Cortex of kidney (tissue), 1 donor: ENCODE results near the gene CRB1.
"Not testable (repeated sequence)": the region's sequence is repeated elsewhere in the genome, so short reads cannot be mapped to it uniquely, and the experiment has no call there.

ENCODE experiments used
- DNase-seq: peaks from one replicate; lab custom pipeline; 2025; lab: John Stamatoyannopoulos, UW

Gene CRB1

DNA sequence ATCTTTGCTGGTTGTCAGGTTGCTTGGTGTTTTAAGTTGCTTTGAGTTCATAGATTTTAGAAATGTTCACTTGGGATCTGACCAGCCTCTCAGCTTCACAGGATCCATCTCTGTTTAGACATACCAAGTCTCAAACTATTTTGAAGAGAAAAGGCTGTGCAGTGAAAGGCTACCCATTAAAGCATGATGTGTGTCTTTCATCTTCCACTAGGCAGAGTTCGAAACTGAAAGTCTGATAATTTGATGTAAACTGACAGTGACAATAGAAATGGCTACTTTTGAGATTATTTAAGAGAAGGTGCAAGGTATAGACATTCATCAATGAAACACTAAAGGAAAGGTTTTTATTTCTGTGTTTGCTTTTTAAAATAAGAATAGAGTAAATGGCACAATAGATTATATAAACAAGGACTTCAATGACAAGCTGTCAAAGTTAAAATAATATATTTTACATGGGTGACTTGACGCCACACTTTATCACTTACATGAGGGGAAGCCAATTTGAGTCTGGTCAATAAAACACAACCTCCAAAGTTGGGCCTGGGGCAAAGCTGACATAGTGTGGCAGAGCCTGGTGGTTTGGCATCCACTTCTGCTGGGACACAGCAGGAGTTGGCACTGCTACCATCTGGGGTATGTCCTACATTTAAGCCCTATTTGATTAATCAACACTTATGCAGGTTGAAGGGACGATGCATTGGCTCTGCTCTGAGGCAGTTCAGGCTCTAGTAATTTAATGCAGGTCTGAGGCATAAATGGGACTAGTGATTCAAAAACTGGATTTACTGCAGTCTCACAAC, 197.7 kb downstream of the CRB1 start:
- DNase-seq, result no peak

DNA sequence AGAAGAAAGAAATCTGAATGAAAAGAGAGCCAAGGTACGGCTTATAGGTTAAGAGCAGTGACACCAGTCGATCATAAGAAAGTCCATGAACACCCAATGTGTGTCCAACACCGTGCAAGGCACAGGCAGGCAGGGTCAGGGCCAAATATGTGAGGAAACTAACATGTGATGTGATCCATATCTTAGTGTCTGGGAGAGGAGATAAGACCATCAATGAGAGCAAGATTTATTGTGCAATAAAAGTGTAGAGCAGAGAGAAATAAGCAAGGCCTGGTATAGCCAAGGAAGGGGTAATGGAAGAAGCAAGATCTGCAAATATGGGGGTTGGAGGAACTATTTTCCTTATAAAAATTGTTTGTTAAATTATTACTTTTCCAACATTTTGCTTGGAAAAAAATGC, 198.8 kb downstream of the CRB1 start:
- DNase-seq, result no peak

DNA sequence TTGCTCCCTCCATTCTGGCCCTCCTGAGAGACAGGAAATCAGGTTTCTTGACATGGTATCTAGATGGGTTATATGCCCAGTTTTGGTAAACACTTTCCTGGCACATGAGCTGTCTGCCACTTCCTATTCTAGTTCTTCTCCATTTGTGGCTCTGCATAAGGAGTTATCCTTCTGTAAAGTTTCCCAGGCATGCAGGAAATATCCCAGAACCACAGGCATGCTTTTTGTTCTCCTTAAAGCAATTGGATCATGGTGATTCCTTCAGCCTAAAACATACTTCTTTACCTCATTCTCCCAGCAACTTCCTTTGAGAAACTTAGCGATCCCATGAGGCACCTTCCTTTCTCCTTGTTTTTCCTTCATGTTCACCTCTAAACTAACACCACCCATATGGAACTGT, 199.8 kb downstream of the CRB1 start:
- no peak for DNase-seq

DNA sequence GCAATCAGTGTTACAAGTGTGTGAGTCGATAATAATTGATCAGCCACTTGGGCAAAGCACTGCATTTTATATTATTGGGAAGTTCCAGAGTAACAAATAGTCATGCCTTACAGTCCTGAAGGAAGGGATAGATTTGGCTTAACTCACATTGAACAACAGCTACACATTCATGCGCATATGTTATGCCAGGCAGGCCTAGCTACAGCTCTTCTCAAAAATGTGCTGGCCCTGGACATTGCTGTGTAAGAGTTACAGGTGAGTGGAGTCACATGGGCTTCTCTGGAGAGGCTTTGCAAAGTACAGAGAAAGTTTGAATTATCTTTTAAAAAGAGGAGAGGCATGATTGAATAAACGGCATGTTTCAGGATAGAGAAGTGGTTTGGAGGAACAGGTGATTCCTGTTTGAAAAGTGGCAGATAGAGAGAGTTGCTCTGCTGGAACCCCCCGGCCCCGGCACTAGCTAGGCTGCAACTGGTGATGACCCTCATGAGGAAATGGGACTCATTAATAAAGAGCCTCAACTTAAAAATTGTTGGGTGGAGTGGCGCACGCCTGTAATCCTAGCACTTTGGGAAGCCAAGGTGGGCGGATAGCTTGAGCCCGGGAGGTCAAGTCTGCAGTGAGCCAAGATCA, 200.6 kb downstream of the CRB1 start:
- DNase-seq, result no peak

DNA sequence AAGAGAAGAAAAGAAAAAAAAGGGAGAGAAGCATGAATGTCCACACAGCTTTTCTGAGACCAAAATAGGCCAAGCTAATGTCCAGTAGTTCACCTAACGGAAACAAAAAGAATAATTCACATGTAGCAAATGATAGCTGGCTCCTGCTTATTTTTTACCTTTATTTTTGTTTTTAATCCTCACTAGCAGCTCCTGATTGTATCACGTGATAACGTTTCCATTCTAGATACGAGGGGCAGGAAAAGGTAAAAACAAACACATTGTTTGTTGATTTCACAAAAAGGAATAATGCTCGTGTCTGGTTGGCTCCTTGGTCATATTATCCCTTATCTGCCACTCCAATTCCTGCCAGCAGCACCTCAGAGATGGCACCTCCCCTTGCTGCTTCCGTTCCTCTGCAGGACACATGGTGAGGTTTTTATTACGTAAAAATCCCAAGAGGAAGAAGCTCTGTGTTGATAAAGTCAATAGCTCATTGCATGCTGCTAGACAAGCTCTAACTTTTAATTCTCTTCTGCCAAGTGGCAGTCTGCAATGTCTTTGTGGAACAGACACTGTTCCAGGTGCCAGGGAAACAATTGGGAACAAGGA, 201.7 kb downstream of the CRB1 start:
- no peak for DNase-seq

DNA sequence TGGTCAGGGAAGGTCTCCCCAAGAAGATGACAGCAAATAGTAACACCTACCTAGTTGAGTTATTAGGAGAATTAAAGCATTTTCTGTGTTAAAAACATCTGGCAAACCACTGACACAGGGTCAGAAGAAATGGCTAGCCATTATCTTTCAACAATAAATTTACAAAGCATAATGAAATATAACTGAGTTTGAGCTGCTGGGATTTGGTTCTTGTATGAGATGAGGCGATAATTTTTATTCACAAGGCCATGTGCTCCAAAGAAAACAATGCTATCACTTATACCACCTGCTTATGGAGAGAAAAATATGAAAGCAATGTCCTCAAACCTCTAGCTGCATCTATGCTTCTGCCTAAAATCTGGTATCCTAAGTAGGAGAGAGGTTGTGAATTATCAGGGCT, 202.3 kb downstream of the CRB1 start:
- DNase-seq, result no peak

DNA sequence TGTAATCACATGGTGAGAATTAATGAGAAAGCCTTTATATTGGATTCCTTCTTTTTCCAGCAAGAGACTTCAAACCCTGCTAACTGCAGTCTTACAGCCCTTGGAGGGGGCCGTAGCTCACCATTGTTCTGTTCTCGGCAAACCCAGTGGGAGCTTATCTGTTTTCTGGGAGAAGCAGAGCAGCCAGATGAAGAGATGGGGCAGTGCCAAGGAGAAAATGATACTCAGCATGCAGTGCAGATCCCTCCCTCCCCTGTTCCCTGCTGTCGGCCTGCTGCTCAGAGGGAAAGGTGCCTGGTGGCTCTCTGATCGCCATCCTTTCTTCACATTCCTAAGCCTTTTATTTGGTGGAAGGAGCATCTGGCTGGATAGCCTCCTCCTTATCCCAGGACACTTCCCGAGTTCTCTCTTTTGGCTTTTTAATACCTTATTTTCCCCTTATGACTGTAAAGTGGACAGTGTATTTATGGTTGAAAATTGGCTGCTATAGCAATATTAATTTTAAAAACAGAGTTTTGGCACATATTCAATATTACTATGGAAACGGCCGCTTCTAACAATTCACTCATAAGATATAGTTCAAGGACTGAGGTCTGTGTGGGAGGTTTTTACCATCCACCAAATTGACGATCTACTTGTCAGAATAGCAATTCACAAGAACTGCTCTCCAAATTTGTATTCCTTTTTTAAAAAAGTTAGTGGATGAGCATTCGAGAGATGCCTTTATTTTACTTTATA, 203.4 kb downstream of the CRB1 start:
- DNase-seq, result no peak

DNA sequence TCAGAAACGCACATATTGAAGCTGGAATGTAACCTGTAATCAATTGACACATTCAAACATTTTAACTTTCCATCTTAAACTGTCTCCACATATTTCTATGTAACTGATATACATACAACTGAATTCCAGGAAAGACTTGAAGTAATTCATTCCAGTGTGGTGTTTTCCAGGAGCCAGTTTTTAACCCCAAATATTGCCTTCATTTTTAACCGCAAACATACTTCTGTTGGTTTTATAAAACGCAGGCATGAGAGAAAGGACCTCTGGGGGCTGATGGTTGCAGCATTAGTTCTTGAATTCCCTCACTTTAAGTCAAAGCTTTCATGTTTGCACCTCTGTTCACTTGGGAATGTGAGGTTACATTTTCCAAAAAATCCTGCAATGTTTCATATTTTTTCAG, 204.1 kb downstream of the CRB1 start:
- DNase-seq, result no peak

DNA sequence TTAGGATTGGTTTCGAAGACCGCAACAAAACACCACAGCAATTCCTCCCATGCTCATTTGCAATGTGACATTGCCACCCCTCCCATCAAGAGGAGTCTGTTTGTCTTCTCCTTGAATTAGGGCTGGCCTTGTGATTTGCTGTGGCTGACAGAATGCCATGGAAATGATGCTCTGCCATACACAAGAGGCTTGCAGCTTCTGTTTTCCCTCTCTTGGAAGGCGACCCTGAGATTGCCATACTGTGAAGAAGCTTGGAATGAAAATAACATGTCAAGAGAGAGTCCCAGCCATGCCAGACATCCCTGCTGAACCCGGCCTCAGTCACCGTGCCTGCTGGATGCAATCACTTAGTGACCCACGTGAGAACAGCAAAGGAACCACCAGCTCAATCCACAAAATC, 212.4 kb downstream of the CRB1 start:
- no peak for DNase-seq

DNA sequence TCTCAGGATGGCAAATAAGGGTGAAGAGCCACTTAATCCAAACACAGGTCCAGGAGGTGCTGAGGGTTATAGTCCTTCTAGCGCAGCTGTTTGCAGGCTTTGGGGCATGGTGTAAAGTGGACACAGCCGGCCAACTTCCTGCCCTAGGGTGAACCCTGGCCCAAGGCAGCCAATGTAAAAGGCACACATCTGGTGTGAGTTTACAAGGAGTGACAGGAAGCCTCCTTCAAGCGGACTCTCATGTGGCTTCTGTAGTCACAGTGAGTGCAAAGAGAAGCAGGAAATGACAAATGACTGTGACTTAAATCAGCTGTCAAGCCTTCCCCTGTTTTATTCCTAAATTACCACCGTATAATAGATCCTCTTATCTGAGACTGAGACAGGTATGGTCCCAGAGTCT, 213.0 kb downstream of the CRB1 start:
- DNase-seq, result no peak

DNA sequence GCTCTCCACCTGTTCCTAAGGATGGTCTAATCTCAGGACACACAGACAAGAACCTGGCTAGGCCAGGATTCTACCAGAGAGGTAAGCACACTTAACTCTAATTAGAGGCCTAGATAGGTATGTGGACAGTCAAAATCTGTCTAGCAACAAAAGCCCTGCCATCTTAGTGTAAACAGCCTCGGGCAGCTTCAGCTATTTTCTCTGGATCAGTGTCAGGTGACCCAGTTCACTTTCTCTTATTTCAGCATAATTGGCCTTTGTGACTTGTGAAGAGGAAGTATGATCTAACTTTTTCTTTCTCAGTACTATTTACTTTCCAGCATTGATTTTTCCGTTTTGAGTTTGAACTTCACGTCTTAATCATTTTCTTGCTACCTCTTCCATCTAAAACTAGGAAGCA, 217.7 kb downstream of the CRB1 start:
- DNase-seq, result no peak

DNA sequence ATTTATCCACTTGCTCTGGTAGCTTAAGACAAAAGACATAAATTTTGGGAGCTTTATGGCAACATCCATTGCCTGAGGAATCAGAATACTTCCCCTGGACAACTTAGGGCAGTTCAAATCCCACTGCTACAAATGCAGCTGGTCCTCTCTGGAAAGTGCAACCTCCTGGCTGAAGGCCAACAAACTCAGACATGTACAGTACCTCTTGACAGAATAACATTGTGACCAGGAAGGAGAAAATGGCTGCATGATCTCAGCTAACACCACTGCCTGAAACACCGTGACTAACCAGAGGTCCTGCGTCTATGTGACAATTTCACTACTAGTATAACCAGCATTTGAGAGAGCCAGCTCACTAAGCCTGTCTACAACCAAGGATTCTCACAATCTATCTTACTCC, 218.9 kb downstream of the CRB1 start:
- no peak for DNase-seq

DNA sequence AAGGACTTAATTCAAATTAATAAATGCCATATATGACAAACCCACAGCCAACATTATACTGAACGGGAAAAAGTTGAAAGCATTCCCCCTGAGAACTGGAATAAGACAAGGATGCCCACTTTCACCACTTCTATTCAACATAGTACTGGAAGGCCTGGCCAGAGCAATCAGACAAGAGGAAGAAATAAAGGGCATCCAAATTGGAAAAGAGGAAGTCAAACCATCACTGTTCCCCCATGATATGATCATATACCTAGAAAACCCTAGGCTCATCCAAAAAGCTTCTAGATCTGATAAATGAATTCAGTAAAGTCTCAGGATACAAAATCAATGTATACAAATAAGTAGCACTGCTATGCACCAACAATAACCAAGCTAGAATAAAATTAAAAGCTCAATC, 223.5 kb downstream of the CRB1 start:
- DNase-seq, result not testable (repeated sequence)

DNA sequence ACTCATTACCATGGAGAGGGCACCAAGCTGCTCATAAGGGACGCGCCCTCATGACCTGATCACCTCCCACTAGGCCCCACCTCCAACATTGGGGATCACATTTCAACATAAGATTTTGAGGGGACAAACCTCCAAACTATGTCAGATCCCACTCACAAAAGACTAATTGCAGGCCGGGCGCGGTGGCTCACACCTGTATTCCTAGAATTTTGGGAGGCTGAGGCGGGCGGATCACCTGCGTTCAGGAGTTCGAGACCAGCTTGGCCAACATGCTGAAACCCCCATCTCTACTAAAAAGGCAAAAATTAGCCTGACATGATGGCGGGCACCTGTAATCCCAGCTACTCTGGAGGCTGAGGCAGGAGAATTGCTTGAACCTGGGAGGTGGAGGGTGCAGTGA, 228.7 kb downstream of the CRB1 start:
- DNase-seq, result no peak

DNA sequence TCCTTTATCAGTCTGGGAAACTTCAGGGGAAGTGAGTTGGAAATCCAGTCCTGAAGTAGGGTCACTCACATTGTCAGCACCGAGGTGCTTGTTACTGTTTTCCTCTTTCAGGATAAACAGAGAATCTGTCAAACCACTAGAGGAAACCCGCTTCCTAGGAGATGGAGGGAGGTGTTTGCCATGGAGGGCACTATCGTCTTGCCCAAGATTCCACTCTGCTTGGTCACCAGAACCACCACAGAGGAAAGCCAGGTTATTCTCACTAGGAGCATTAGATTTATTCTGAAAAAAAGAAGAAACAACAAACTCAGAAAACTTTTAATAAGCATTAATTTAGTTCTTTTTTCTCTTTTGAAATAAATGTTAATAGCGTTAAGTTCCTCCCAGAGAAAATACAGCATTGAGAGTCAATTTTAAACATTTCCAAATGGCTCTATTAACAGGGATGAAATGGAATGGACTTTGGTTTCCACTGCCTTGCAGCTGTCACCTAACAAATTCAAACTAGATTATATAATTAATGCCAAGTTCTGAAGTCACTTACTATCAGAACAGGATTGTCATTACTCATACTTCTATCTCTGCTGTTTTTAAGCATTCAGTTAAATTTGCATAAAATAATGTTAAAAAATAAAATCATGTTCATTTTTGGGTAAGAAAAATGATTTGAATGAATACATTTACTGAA, 242.8 kb downstream of the CRB1 start:
- DNase-seq, result no peak

DNA sequence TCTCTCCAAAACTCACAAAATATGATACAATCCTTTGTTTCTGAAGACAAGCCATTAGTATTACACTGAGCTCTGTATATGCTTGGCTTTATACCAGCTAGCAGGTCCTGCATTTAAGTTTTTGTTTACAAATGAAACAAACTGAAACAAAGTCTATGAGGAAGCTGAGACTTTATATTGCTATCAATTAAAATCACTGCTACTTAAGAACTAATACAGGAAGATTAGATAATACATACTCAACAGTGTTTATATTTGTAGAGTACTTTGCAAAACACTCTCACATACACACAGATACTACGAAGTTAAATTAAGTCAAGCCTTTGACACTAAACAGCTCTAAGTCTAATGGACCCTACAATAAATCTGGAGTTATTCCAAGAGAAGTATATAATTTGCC, 247.4 kb downstream of the CRB1 start:
- DNase-seq, result no peak

DNA sequence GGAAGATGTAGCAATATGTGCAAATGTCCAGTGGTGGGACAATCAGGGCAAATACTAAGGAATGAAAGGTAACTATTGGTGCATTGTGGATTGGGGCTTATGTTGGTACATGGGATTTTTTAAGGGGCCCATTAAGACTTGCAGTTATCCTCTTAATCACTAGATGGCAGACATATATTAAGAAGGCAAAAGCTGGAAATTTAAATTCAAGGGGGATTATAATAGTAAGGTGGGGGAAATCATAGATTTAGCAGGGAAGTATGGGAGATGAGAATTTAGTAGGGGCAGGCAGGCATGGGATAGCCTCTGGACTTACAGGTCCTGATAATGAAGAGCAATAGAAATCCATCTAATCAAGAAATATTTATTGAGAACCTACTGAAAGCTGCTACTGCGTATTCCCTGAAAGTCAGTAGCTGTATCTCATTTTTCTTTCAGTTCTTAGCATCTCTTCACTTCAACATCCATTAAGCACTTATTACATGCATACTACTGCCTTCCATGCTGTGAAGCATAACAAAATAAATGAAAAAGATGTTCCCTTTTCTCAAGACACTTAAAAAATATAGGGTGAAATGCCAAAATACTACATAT, 251.8 kb downstream of the CRB1 start:
- DNase-seq, result no peak

DNA sequence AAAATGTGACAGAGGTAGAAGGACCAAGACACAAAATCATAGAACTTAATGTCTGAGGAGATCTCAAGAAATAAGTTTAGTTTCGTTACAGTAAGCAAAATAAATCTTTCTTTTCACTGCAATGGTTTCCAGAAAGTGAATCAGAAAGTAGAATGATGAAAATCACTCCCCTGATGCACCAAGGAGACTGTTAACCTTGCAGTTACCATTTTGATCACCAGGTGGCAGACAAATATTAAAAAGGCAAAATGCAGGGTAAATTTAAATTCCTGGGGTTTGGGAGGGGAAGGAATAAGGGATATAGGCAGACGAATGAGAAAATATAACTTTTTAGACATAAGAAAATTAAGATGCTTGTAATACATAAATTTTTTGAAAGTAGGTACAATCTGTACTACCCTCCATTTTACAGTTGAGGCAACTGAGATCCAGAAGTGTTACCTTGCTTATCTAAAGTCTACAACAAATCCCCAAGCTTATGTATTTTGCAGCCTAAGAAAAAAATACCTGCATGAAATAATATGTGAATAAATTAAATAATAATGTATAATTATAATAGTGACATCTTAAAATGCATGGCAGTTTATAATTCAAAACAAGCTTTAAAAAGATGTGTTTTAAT, 253.2 kb downstream of the CRB1 start:
- DNase-seq, result no peak

DNA sequence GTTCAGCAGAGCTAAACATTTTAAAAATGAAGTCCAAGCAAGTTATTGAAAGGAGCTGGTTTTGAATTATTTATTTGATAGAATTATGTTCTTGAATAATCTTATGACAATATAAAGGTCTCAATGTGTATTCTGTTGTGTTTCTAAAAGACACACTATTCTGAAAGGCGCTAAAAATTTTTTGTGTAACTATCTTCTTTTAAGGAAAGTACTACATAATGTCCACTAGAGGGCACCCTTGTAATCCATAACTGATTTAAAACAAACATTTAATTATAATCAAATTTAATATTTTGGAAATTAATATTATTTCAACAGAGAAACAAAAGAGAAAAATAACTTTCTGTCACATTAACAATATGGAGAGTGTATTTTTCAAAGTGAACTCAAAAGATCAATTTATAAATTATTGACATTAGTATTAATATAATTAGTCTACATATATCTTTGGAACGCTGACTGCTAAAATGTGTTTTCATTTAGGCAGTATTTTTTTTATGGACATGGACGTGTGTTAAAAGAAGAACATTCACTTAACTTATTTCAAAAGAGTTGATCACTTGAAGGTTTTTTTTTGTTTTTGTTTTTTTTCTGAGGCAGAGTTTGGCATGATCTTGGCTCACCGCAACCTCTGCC, 258.8 kb downstream of the CRB1 start:
- no peak for DNase-seq
